GM13976 (cell line): ENCODE results near the gene SMYD3.

Experiments used
- DNase-seq: peaks from one replicate; pipeline ENCODE4 v3.0.0; 2012; ENCODE audit warnings: low spot score
- CTCF ChIP-seq: IDR thresholded peaks from 2 replicates; pipeline ENCODE4 v1.5.1; 2012; ENCODE audit warnings: borderline replicate concordance, mild to moderate bottlenecking; ENCODE audit not compliant: insufficient read depth; ENCODE audit errors: extremely low read depth, missing control alignments, control extremely low read depth
- in situ Hi-C: fragments of 300-500 bp; cut with MboI; formaldehyde crosslinking; loops from one replicate; pipeline ENCODE4 v1.12.0; 2022; ENCODE audit warnings: low sequenced_read_pairs, mixed read lengths, inconsistent platforms; ENCODE audit not compliant: unreplicated experiment

Gene SMYD3

DNA sequence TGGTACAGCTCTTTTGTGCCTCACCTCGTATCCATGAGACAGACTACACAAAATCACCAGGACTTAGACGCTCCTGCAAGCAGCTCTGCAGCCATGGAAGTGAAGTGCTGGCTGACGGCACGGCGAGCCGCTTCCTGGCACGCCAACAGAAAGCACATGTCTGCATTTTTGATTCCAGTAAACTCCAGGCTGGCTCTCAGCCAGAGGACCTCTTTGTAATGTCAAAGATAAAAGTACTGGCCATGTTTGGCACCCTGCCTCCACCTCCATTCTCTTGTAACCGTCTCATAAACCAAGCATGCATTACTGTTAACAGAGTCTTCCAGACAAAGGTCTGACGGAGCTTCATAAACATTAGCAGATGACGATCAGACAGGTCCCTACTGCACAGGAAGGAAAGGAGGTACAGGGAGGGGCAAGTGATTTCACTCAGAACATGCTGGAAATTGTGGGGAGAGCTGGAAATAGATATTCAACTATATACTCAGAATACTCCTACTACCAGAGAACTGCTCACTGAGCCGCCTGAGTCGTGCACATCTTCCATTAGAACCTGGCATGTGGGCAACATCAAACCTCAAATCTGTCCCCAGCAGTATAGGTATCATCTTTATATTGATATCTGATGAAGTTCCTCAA lies 632.0 kb downstream of the SMYD3 start:
- in situ Hi-C loops = no loop called here
- no peak for DNase-seq
- no peak for TF ChIP-seq CTCF

- DNase-seq = no peak
- in situ Hi-C loops = no loop called here
- no peak for TF ChIP-seq CTCF
These were observed 633.0 kb downstream of the SMYD3 start for GRCh38 chr1:245873883-245874671.

- in situ Hi-C loops = no loop called here
- TF ChIP-seq CTCF = no peak
- no peak for DNase-seq
These were observed 634.0 kb downstream of the SMYD3 start for GRCh38 chr1:245873068-245873467.

GRCh38 chr1:245872475-245872874 lies 634.6 kb downstream of the SMYD3 start:
- DNase-seq = no peak
- in situ Hi-C loops = no loop called here
- TF ChIP-seq CTCF = no peak

GRCh38 chr1:245871915-245872314 lies 635.2 kb downstream of the SMYD3 start:
- DNase-seq = no peak
- no peak for TF ChIP-seq CTCF
- in situ Hi-C loops = no loop called here

- in situ Hi-C loops = no loop called here
These were observed 635.9 kb downstream of the SMYD3 start for GRCh38 chr1:245871191-245871590.

More at GRCh38 chr1:245871191-245871590, 635.9 kb downstream of the SMYD3 start:
- TF ChIP-seq CTCF = no peak
- DNase-seq = no peak
